CD4-positive, CD25-positive, alpha-beta regulatory T cell (primary cell): ENCODE measurements around the gene FAM171A2. TPM values are rescaled to one million over a fixed set of nuclear protein-coding genes. Genes with fewer than 3 reads are reported as not detected.
"Not testable (repeated sequence)": the region's sequence is repeated elsewhere in the genome, so short reads cannot be mapped to it uniquely, and the experiment has no call there.

Experiments used
- ATAC-seq, 2 donors: fragments of 150-1000 bp; cut with Tn5 transposase; one replicate each; pipeline ENCODE4 v1.10.0; 2021; ENCODE audit warnings: low read depth in 2 of 2, moderate number of reproducible peaks in 2 of 2, moderate library complexity in 1 of 2
- DNase-seq, 3 donors: peaks; one replicate each; pipeline versions ENCODE4 v3.0.0 to v3.0.0-alpha.2; 2012 to 2022; ENCODE audit warnings: mixed read lengths in 1 of 3
- H3K27ac ChIP-seq: one replicate; pipeline ENCODE4 v1.7.0; 2013; ENCODE audit warnings: mild to moderate bottlenecking, low read length; ENCODE audit not compliant: insufficient read depth, poor library complexity, severe bottlenecking
- H3K27me3 ChIP-seq: one replicate; pipeline ENCODE4 v1.7.0; 2013; ENCODE audit warnings: low read length; ENCODE audit not compliant: control insufficient read depth, insufficient read depth
- H3K36me3 ChIP-seq: one replicate; pipeline ENCODE4 v1.7.0; 2013; ENCODE audit warnings: mild to moderate bottlenecking, low read length, moderate library complexity; ENCODE audit not compliant: control insufficient read depth, insufficient read depth
- H3K4me1 ChIP-seq: 2 replicates; pipeline ENCODE4 v1.7.0; 2013; ENCODE audit warnings: mild to moderate bottlenecking, low read length; ENCODE audit not compliant: insufficient read depth, control insufficient read depth, poor library complexity, severe bottlenecking
- H3K4me3 ChIP-seq: one replicate; pipeline ENCODE4 v1.7.0; 2013; ENCODE audit warnings: low read depth, mild to moderate bottlenecking, low read length, moderate library complexity
- H3K9me3 ChIP-seq, 2 experiments: 1 replicate in 1 of 2; 2 replicates in 1 of 2; pipeline ENCODE4 v1.7.0; 2013; ENCODE audit warnings: low read length in 2 of 2, mild to moderate bottlenecking in 1 of 2, moderate library complexity in 1 of 2; ENCODE audit not compliant: control insufficient read depth in 2 of 2
- H3K27ac Mint-ChIP-seq, 3 donors: one replicate each; pipeline ENCODE4 v1.8.0; 2020 to 2022; ENCODE audit warnings: mild to moderate bottlenecking in 3 of 3, mixed read lengths in 3 of 3, moderate library complexity in 2 of 3
- H3K27me3 Mint-ChIP-seq: one replicate; pipeline ENCODE4 v1.8.0; 2022; ENCODE audit warnings: mild to moderate bottlenecking, mixed read lengths
- H3K36me3 Mint-ChIP-seq: one replicate; pipeline ENCODE4 v1.8.0; 2020; ENCODE audit warnings: mixed read lengths
- H3K4me1 Mint-ChIP-seq, 4 donors: one replicate each; pipeline ENCODE4 v1.8.0; 2020 to 2022; ENCODE audit warnings: mixed read lengths in 4 of 4, mild to moderate bottlenecking in 1 of 4
- H3K4me3 Mint-ChIP-seq, 4 donors: one replicate each; pipeline ENCODE4 v1.8.0; 2020 to 2022; ENCODE audit warnings: mild to moderate bottlenecking in 4 of 4, mixed read lengths in 4 of 4, moderate library complexity in 3 of 4
- H3K9me3 Mint-ChIP-seq, 7 donors: one replicate each; pipeline ENCODE4 v1.8.0; 2020 to 2022; ENCODE audit warnings: mixed read lengths in 7 of 7, mild to moderate bottlenecking in 3 of 7, moderate library complexity in 2 of 7
- polyA plus RNA-seq, 4 donors: library from polyadenylated mRNA; unstranded; fragments of 300-500 nt; fragmentation: Illumina TruSeq; gene quantifications; one replicate each; pipeline ENCODE4 v1.2.3, GENCODE V29; 2021
- total RNA-seq: library from RNA; stranded (reverse); gene quantifications from one replicate; pipeline ENCODE4 v1.2.3, GENCODE V29; 2022

The FAM171A2 gene
- total and polyA plus RNA-seq, 5 donors from 2014 or later = 0.07 to 0.25 (median 0.09) TPM; not detected in 2

GRCh38 chr17:44365051-44365450, 1.4 kb upstream of the FAM171A2 start:
- not testable (repeated sequence) for H3K27ac Mint-ChIP-seq, H3K9me3 Mint-ChIP-seq, H3K36me3 Mint-ChIP-seq, ATAC-seq, H3K4me3 ChIP-seq, H3K27ac ChIP-seq, H3K27me3 ChIP-seq, DNase-seq, H3K9me3 ChIP-seq, H3K36me3 ChIP-seq
- peak overlapping the region in 3 of 4 donors; percentile 41 to 82 (median 68) for H3K4me3 Mint-ChIP-seq
- peaks cover 0 to 13% (median 4%) of the 10 kb centered on the region in 4 donors for H3K4me1 Mint-ChIP-seq
- peaks cover 34% of the 10 kb centered on the region for H3K27me3 Mint-ChIP-seq
- peaks cover 15% of the 10 kb centered on the region for H3K4me1 ChIP-seq

GRCh38 chr17:44362949-44363612, 572 bp downstream of the FAM171A2 start:
- Mint-ChIP-seq H3K27ac (no peak overlapping the region), H3K4me1 (peaks cover 0 to 16% (median 0%) of the 10 kb centered on the region in 4 donors), H3K4me3 (peak overlapping the region in 3 of 4 donors; percentile 70 to 82 (median 81)), H3K36me3 (no peaks in the 10 kb centered on the region), H3K9me3 (peaks cover 0 to 2% (median 0%) of the 10 kb centered on the region in 7 donors), H3K27me3 (peaks cover 34% of the 10 kb centered on the region)
- Histone ChIP-seq H3K4me3 (no peak overlapping the region), H3K9me3 (no peaks in the 10 kb centered on the region), H3K27ac (no peak overlapping the region), H3K27me3 (no peaks in the 10 kb centered on the region), H3K36me3 (no peaks in the 10 kb centered on the region), H3K4me1 (peaks cover 15% of the 10 kb centered on the region)
- ATAC-seq = peak; percentile 26 to 28
- DNase-seq = no peak

- Mint-ChIP-seq H3K9me3 (peaks cover 0 to 2% (median 0%) of the 10 kb centered on the region in 7 donors), H3K36me3 (no peaks in the 10 kb centered on the region), H3K27ac (no peak overlapping the region), H3K4me1 (peaks cover 0 to 14% (median 0%) of the 10 kb centered on the region in 4 donors), H3K4me3 (peak overlapping the region in 1 of 4 donors; percentile 21), H3K27me3 (peaks cover 34% of the 10 kb centered on the region)
- no peak for ATAC-seq
- no peak for DNase-seq
- Histone ChIP-seq H3K4me3 (no peak overlapping the region), H3K9me3 (no peaks in the 10 kb centered on the region), H3K4me1 (peaks cover 15% of the 10 kb centered on the region), H3K27me3 (no peaks in the 10 kb centered on the region), H3K27ac (no peak overlapping the region), H3K36me3 (no peaks in the 10 kb centered on the region)
Measured at GRCh38 chr17:44362459-44362948, 1.1 kb downstream of the FAM171A2 start.

- no peak for DNase-seq
- ATAC-seq = no peak
- Histone ChIP-seq H3K4me3 (no peak overlapping the region), H3K27ac (no peak overlapping the region), H3K27me3 (no peaks in the 10 kb centered on the region), H3K9me3 (no peaks in the 10 kb centered on the region), H3K4me1 (peaks cover 15% of the 10 kb centered on the region), H3K36me3 (no peaks in the 10 kb centered on the region)
- H3K36me3 Mint-ChIP-seq = no peaks in the 10 kb centered on the region
- peaks cover 0 to 1% (median 0%) of the 10 kb centered on the region in 7 donors for H3K9me3 Mint-ChIP-seq
- H3K4me3 Mint-ChIP-seq = peak overlapping the region in 2 of 4 donors; percentile 70 to 84
- peaks cover 0 to 14% (median 0%) of the 10 kb centered on the region in 4 donors for H3K4me1 Mint-ChIP-seq
- H3K27ac Mint-ChIP-seq = no peak overlapping the region
- H3K27me3 Mint-ChIP-seq = peaks cover 27% of the 10 kb centered on the region
Measured at GRCh38 chr17:44361292-44362260, 2.1 kb downstream of the FAM171A2 start.

- no peaks in the 10 kb centered on the region for H3K36me3 Mint-ChIP-seq
- ATAC-seq (no peak), DNase-seq (no peak)
- Histone ChIP-seq H3K27ac (no peak overlapping the region), H3K4me3 (no peak overlapping the region), H3K9me3 (no peaks in the 10 kb centered on the region), H3K36me3 (no peaks in the 10 kb centered on the region), H3K27me3 (no peaks in the 10 kb centered on the region), H3K4me1 (peaks cover 15% of the 10 kb centered on the region)
- H3K27me3 Mint-ChIP-seq = peaks cover 22% of the 10 kb centered on the region
- peak overlapping the region in 1 of 4 donors; percentile 70 for H3K4me3 Mint-ChIP-seq
- H3K4me1 Mint-ChIP-seq = peaks cover 0 to 14% (median 0%) of the 10 kb centered on the region in 4 donors
- H3K9me3 Mint-ChIP-seq = peaks cover 0 to 1% (median 0%) of the 10 kb centered on the region in 7 donors
- H3K27ac Mint-ChIP-seq = no peak overlapping the region
Measured at GRCh38 chr17:44360826-44361225, 2.8 kb downstream of the FAM171A2 start.

- Mint-ChIP-seq H3K9me3 (peaks cover 0 to 1% (median 0%) of the 10 kb centered on the region in 7 donors), H3K4me1 (peaks cover 0 to 18% (median 0%) of the 10 kb centered on the region in 4 donors), H3K36me3 (no peaks in the 10 kb centered on the region), H3K27ac (no peak overlapping the region), H3K4me3 (peak overlapping the region in 2 of 4 donors; percentile 2 to 49), H3K27me3 (peaks cover 23% of the 10 kb centered on the region)
- ATAC-seq = no peak
- Histone ChIP-seq H3K27me3 (no peaks in the 10 kb centered on the region), H3K9me3 (no peaks in the 10 kb centered on the region), H3K27ac (no peak overlapping the region), H3K4me3 (no peak overlapping the region), H3K4me1 (peaks cover 15% of the 10 kb centered on the region), H3K36me3 (no peaks in the 10 kb centered on the region)
- no peak for DNase-seq
Measured at GRCh38 chr17:44360144-44360533, 3.5 kb downstream of the FAM171A2 start.

- H3K9me3 Mint-ChIP-seq = peaks cover 0 to 1% (median 0%) of the 10 kb centered on the region in 7 donors
- DNase-seq (no peak), ATAC-seq (no peak)
- H3K4me1 Mint-ChIP-seq = peaks cover 0 to 18% (median 0%) of the 10 kb centered on the region in 4 donors
- Histone ChIP-seq H3K4me3 (no peak overlapping the region), H3K9me3 (no peaks in the 10 kb centered on the region), H3K27me3 (no peaks in the 10 kb centered on the region), H3K27ac (no peak overlapping the region), H3K4me1 (peaks cover 15% of the 10 kb centered on the region), H3K36me3 (no peaks in the 10 kb centered on the region)
- no peaks in the 10 kb centered on the region for H3K36me3 Mint-ChIP-seq
- H3K4me3 Mint-ChIP-seq = peak overlapping the region in 1 of 4 donors; percentile 2
- H3K27me3 Mint-ChIP-seq = peaks cover 21% of the 10 kb centered on the region
- no peak overlapping the region for H3K27ac Mint-ChIP-seq
Measured at GRCh38 chr17:44359458-44360143, 4.1 kb downstream of the FAM171A2 start.
